Measurements from ENCODE around the gene ADIRF. TPM values are rescaled to one million over a fixed set of nuclear protein-coding genes. Genes with fewer than 3 reads are reported as not detected.
"Not testable (repeated sequence)": the region's sequence is repeated elsewhere in the genome, so short reads cannot be mapped to it uniquely, and the experiment has no call there.

ADIRF gene
- total RNA-seq, 4 donors from 2014 or later = 504 to 829 (median 668) TPM

DNA sequence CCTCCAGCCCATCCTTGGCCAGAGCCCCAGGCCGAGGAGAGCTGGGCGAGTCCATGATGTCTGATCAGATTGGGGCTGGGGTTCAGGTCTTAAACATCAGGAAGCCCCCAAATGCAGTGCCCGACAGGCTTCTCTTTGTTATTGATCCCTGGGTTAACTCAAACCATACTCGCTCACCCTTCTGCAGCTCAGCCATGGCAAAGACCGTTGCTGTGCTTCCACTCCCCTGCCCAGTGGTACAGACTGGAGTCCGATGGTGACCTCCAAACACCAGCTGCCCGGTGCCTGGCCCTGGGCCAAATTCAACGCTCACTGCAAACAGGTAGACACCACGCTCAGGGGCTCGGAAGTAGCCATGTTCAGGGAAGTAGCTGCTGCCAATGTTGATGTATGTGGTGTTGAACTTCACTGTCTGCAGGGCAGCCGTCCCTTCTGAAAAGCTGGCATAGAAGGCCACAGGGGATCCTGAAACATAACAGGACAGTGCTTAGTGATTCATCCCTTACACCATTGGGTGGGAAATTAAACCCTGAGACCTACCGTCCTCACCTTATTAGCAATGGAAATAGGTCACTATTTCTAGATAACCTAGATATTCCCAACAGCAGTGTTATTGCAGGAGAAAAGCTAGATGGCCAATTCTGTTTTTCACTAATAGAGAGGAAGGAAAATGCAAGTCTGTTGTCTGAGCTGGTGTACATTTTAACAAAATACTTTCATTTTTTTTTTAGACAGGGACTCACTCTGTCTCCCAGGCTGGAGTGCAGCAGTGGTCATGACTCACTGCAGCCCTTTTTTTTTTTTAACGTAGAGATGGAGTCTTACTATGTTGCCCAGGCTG lies 31.4 kb upstream of the ADIRF start:
- DNase-seq (ENCODE audit: low spot score) = no peak
- ATAC-seq (ENCODE audit: low FRiP score) = no peak
- TF ChIP-seq, protein P1, sequence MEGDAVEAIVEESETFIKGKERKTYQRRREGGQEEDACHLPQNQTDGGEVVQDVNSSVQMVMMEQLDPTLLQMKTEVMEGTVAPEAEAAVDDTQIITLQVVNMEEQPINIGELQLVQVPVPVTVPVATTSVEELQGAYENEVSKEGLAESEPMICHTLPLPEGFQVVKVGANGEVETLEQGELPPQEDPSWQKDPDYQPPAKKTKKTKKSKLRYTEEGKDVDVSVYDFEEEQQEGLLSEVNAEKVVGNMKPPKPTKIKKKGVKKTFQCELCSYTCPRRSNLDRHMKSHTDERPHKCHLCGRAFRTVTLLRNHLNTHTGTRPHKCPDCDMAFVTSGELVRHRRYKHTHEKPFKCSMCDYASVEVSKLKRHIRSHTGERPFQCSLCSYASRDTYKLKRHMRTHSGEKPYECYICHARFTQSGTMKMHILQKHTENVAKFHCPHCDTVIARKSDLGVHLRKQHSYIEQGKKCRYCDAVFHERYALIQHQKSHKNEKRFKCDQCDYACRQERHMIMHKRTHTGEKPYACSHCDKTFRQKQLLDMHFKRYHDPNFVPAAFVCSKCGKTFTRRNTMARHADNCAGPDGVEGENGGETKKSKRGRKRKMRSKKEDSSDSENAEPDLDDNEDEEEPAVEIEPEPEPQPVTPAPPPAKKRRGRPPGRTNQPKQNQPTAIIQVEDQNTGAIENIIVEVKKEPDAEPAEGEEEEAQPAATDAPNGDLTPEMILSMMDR (IDR thresholded peaks at IDR 0.05) = no peak

DNA sequence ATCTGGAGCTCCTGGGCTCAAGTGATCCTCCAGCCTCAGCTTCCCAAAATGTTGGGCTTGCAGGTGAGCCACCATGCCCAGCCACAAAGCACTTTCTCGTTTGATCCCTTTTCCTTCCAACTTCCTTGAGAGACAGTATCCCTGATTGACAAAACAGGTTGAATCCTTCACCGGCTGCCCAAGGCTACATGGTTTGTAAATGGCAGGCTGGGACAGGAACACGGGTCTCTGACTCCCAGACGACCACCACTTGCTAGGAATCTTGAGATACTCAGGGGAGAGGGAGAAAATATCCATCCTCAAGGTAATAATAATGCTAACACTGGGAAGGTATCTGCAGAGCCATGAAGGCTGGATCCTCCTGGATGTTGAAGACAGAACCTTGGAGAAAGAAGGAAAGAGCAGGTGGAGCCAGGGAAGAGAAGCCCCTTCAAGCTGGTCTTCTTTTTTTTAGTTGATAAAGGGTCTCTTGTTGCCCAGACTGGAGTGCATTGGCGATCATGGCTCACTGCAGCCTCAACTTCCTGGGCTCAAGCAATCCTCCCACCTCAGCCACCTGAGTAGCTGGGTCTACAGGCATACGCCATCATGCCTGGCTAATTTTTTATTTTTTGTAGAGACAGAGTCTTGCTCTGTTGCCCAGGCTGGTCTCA lies 30.7 kb upstream of the ADIRF start:
- TF ChIP-seq, protein P1 (IDR thresholded peaks at IDR 0.05) = no peak
- no peak for ATAC-seq (ENCODE audit: low FRiP score)
- no peak for DNase-seq (ENCODE audit: low spot score)

DNA sequence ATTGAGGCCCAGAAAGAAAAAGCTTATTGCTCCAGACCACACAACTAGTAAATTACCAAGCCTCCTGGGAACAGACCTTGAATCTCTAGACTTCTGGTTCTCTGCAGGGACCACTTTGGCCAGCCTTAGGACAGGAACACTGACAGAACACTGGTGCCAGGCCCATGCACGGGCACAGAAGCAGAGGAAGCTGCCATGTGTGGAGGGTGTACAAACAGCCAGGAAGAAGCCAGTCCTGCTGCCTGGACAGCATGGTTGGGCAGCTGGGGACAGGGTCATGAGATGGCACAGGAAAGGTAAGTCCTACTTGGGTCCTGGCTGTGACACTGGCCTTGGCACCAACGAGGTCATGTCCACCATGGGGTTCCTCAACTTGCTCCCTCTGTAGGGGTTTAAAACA lies 30.0 kb upstream of the ADIRF start:
- ATAC-seq (ENCODE audit: low FRiP score) = no peak
- TF ChIP-seq, protein P1 (IDR thresholded peaks at IDR 0.05) = no peak
- no peak for DNase-seq (ENCODE audit: low spot score)

DNA sequence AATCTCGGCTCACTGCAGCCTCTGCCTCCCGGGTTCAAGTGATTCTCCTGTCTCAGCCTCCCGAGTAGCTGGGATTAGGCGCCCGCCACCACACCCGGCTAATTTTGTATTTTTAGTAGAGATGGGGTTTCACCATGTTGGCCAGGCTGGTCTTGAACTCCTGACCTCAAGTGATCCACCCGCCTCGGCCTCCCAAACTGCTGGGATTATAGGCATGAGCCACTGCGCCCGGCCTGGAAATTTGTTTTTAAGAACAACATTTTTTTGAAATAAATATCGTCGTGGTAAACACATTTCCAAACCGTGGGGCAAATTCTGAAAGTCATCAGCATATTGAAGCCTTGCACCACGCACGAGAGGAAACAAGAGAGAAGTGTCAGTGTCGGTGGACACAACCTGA lies 28.2 kb upstream of the ADIRF start:
- ATAC-seq (ENCODE audit: low FRiP score); DNase-seq (ENCODE audit: low spot score): not testable (repeated sequence)

DNA sequence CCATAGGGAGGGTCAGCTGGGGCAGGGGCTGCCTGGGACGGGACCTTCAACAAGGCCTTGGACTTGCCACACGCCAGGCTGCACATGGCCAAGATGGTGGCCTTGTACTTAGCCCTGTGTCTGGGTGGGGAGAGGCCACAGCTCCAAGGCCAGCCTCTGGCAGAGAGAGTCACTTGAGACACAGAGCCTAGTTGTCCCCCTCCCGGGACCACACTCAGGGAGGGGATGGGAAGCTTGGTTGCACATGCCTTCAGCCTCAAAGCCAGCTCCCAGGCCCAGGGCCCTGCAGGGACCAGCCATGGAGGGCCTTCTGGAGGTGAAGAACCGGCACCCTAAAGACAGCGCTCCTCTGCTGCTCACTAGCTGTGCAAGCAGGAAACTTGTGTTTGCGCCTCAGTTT lies 27.6 kb upstream of the ADIRF start:
- no peak for DNase-seq (ENCODE audit: low spot score)
- TF ChIP-seq, protein P1 (IDR thresholded peaks at IDR 0.05) = no peak
- ATAC-seq (ENCODE audit: low FRiP score) = no peak

DNA sequence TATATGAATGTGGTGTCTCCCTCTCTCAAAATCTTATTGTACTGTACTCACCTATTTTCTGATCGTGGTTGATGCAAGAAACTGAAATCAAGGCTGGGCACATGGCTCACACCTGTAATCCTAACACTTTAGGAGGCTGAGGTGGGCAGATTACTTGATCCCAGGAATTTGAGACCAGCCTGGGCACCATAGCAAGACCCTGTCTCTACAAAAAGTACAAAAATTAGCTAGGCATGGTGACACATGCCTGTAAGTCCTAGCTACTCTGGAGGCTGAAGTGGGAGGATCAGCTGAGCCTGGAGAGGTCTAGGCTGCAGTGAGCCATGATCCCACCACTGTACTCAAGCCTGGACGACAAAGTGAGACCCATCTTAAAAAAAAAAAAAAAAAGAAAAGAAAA lies 26.9 kb upstream of the ADIRF start:
- TF ChIP-seq, protein P1 (IDR thresholded peaks at IDR 0.05) = no peak
- DNase-seq (ENCODE audit: low spot score) = no peak
- no peak for ATAC-seq (ENCODE audit: low FRiP score)

DNA sequence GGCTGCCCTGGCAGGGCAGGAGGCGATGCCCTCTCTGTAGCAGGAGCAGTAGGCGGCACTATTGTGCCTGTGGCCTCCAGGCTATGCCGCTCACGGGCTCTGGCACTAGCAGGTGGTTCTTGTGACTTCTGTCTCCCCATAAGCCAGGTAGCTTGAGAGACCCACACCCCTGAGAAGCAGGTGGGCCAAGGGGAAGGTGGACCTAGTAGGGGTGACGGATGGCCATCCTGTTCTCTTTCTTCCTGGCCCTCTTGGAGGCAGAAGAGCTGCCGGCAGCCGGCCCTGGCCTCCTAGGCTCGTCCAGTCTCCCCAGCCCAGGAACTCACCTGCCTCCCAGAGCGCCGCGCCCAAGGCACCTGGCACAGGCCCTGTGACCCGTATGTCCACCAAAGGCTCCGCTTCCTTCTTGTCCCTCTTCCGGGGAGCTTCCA lies 26.3 kb upstream of the ADIRF start:
- ATAC-seq (ENCODE audit: low FRiP score) (no peak), DNase-seq (ENCODE audit: low spot score) (no peak)

More for the DNA sequence above, 26.3 kb upstream of the ADIRF start:
- TF ChIP-seq, protein P1 (IDR thresholded peaks at IDR 0.05) = no peak

All from omental fat pad (tissue), 4 donors.